Natural killer cell (primary cell): ENCODE data around the gene RAD51B. TPM values are rescaled to one million over a fixed set of nuclear protein-coding genes. Genes with fewer than 3 reads are reported as not detected.

Experiments
- ATAC-seq, 3 donors: fragments of 150-1000 bp in 2 of 3; fragments of 200-7000 bp in 1 of 3; cut with Tn5 transposase; 1 replicate in 1 of 3; 2 replicates in 2 of 3; pipeline ENCODE4 v1.10.0; 2021; ENCODE audit warnings: mild to moderate bottlenecking in 2 of 3, moderate library complexity in 2 of 3
- DNase-seq, 2 donors: peaks; one replicate each; pipeline versions ENCODE4 v3.0.0 to v3.0.0-alpha.2; 2013 to 2021; ENCODE audit warnings: mixed read lengths in 1 of 2
- H3K27ac ChIP-seq: one replicate; pipeline ENCODE4 v1.5.1; 2013; ENCODE audit warnings: mild to moderate bottlenecking, low read length
- H3K27me3 ChIP-seq: one replicate; pipeline ENCODE4 v1.6.1; 2013; ENCODE audit warnings: low read length; ENCODE audit not compliant: control insufficient read depth, insufficient read depth
- H3K36me3 ChIP-seq: one replicate; pipeline ENCODE4 v1.6.1; 2013; ENCODE audit warnings: low read length; ENCODE audit not compliant: control insufficient read depth, insufficient read depth
- H3K4me1 ChIP-seq: one replicate; pipeline ENCODE4 v1.6.1; 2013; ENCODE audit warnings: low read length; ENCODE audit not compliant: control insufficient read depth, insufficient read depth
- H3K4me3 ChIP-seq: one replicate; pipeline ENCODE4 v1.5.1; 2013; ENCODE audit warnings: low read length
- H3K9me3 ChIP-seq: one replicate; pipeline ENCODE4 v1.6.1; 2013; ENCODE audit warnings: low read length; ENCODE audit not compliant: control insufficient read depth, insufficient read depth
- H3K27ac Mint-ChIP-seq, 2 donors: one replicate each; pipeline ENCODE4 v1.8.0; 2022; ENCODE audit warnings: mild to moderate bottlenecking in 2 of 2, mixed read lengths in 2 of 2, moderate library complexity in 1 of 2
- H3K27me3 Mint-ChIP-seq, 2 donors: one replicate each; pipeline ENCODE4 v1.8.0; 2022; ENCODE audit warnings: low read depth in 2 of 2, mixed read lengths in 2 of 2
- H3K36me3 Mint-ChIP-seq: one replicate; pipeline ENCODE4 v1.8.0; 2022; ENCODE audit warnings: mixed read lengths
- H3K4me1 Mint-ChIP-seq, 2 donors: one replicate each; pipeline ENCODE4 v1.8.0; 2022; ENCODE audit warnings: mixed read lengths in 2 of 2
- H3K4me3 Mint-ChIP-seq: one replicate; pipeline ENCODE4 v1.8.0; 2022; ENCODE audit warnings: mild to moderate bottlenecking, moderate library complexity, mixed read lengths
- H3K9me3 Mint-ChIP-seq, 2 donors: one replicate each; pipeline ENCODE4 v1.8.0; 2022; ENCODE audit warnings: mixed read lengths in 2 of 2
- CTCF ChIP-seq: fragments of 200-600 bp; IDR thresholded peaks from one replicate; pipeline ENCODE4 v1.8.0; 2022; ENCODE audit warnings: antibody characterized with exemption
- WGBS: methylation state at CpG from one replicate; pipeline ENCODE4 v1.1.7; 2013; ENCODE audit warnings: missing lambda C conversion rate; ENCODE audit not compliant: insufficient coverage; 5-methylcytosine and 5-hydroxymethylcytosine counted together
- intact Hi-C: fragments of 100-400 bp; cut with micrococcal nuclease; formaldehyde crosslinking; loops from one replicate; pipeline ENCODE4 v1.14.2; 2022
- total RNA-seq, 4 donors: library from RNA; stranded (reverse); fragments of 120-200 nt in 1 of 4; gene quantifications; one replicate each; pipeline versions ENCODE4 v1.2.3 to v1.2.4, GENCODE V29; 2013 to 2022

Gene RAD51B
- total RNA-seq, 3 donors from 2014 or later (not counting 1 experiment from before 2014, with no cell fraction given) = 28.1 to 37.6 (median 28.6) TPM

- H3K4me1 ChIP-seq = peaks cover 4% of the 10 kb centered on the region
- no peaks in the 10 kb centered on the region for H3K9me3 ChIP-seq
- no peak overlapping the region for H3K4me3 Mint-ChIP-seq
- H3K4me1 Mint-ChIP-seq = peaks cover 5 to 11% of the 10 kb centered on the region in 2 donors
- H3K4me3 ChIP-seq = no peak overlapping the region
- no peaks in the 10 kb centered on the region for H3K36me3 Mint-ChIP-seq
- H3K36me3 ChIP-seq = no peaks in the 10 kb centered on the region
- 66% methylated on average over 17 of the region's 19 CpGs for WGBS
- no peaks in the 10 kb centered on the region for H3K9me3 Mint-ChIP-seq
- no peaks in the 10 kb centered on the region for H3K27me3 ChIP-seq
- H3K27ac ChIP-seq = no peak overlapping the region
- no peaks in the 10 kb centered on the region for H3K27me3 Mint-ChIP-seq
- intact Hi-C loops = no loop called here
- no peak for ATAC-seq
- no peak for DNase-seq
- TF ChIP-seq CTCF = no peak
- no peak overlapping the region for H3K27ac Mint-ChIP-seq
Observed at GRCh38 chr14:68655021-68655831, 835.6 kb downstream of the RAD51B start.

- Mint-ChIP-seq H3K27ac (no peak overlapping the region), H3K36me3 (no peaks in the 10 kb centered on the region), H3K27me3 (peaks cover 0 to 5% of the 10 kb centered on the region in 2 donors), H3K4me3 (no peak overlapping the region), H3K9me3 (no peaks in the 10 kb centered on the region), H3K4me1 (peaks cover 5 to 11% of the 10 kb centered on the region in 2 donors)
- ATAC-seq = no peak
- no peak for DNase-seq
- H3K4me1 ChIP-seq = peaks cover 4% of the 10 kb centered on the region
- intact Hi-C loops = no loop called here
- no peak overlapping the region for H3K27ac ChIP-seq
- H3K4me3 ChIP-seq = no peak overlapping the region
- H3K9me3 ChIP-seq = no peaks in the 10 kb centered on the region
- H3K27me3 ChIP-seq = no peaks in the 10 kb centered on the region
- H3K36me3 ChIP-seq = no peaks in the 10 kb centered on the region
- 81% methylated on average over 1 of the region's 1 CpG for WGBS
- no peak for TF ChIP-seq CTCF
Observed at GRCh38 chr14:68655911-68656316, 836.3 kb downstream of the RAD51B start.

GRCh38 chr14:68656452-68656851, 836.9 kb downstream of the RAD51B start:
- intact Hi-C loops = no loop called here
- Histone ChIP-seq H3K4me3 (no peak overlapping the region), H3K9me3 (no peaks in the 10 kb centered on the region), H3K27ac (no peak overlapping the region), H3K4me1 (peaks cover 4% of the 10 kb centered on the region), H3K27me3 (no peaks in the 10 kb centered on the region), H3K36me3 (no peaks in the 10 kb centered on the region)
- DNase-seq (no peak), ATAC-seq (no peak)
- peaks cover 0 to 5% of the 10 kb centered on the region in 2 donors for H3K27me3 Mint-ChIP-seq
- no peak for TF ChIP-seq CTCF
- no peaks in the 10 kb centered on the region for H3K9me3 Mint-ChIP-seq
- H3K36me3 Mint-ChIP-seq = no peaks in the 10 kb centered on the region
- H3K4me1 Mint-ChIP-seq = peaks cover 5 to 11% of the 10 kb centered on the region in 2 donors
- 98% methylated on average over 8 of the region's 8 CpGs for WGBS
- no peak overlapping the region for H3K27ac Mint-ChIP-seq
- H3K4me3 Mint-ChIP-seq = no peak overlapping the region
